Measurements from ENCODE around the gene N4BP3.
"Not testable (repeated sequence)": the region's sequence is repeated elsewhere in the genome, so short reads cannot be mapped to it uniquely, and the experiment has no call there.

N4BP3 gene

DNA sequence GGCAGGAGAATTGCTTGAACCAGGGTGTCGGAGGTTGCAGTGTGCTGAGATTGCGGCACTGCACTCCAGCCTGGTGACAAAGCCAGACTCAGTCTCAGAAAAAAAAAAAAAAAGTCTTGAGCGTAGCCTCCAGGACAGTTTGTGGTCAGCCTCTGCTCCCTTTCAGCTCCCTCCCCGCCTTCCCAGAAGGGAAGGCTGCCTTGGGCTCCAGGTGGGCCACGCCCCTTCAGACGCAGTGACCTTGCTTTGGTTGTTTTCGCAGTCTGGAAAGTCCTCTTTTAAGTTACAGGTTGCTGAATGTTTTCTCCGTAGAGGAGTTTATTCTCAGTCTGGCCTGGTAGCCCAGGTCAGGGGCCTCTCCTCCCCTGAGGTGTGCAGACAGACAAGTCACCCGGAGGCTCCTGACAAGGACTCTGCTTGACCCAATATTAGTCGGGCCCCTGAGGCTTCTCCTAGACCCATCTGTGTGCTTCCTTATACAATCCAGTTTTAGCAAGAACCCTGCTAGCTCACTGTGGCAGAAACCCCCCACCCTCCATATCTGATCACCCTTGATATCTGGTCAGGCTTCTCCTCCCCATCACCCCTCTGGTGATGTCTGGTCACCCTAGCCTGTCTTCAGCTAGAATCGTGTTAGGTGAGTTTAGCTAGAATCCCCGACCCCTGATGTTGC lies 31.6 kb upstream of the N4BP3 start:
- H3K4me3 ChIP-seq (replicated peaks; ENCODE audit: low read depth, low read length) = no peak overlapping the region
- DNase-seq (ENCODE audit: extremely low read depth, low read depth) = no peak
- TF ChIP-seq, protein P1, sequence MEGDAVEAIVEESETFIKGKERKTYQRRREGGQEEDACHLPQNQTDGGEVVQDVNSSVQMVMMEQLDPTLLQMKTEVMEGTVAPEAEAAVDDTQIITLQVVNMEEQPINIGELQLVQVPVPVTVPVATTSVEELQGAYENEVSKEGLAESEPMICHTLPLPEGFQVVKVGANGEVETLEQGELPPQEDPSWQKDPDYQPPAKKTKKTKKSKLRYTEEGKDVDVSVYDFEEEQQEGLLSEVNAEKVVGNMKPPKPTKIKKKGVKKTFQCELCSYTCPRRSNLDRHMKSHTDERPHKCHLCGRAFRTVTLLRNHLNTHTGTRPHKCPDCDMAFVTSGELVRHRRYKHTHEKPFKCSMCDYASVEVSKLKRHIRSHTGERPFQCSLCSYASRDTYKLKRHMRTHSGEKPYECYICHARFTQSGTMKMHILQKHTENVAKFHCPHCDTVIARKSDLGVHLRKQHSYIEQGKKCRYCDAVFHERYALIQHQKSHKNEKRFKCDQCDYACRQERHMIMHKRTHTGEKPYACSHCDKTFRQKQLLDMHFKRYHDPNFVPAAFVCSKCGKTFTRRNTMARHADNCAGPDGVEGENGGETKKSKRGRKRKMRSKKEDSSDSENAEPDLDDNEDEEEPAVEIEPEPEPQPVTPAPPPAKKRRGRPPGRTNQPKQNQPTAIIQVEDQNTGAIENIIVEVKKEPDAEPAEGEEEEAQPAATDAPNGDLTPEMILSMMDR (IDR thresholded peaks at IDR 0.05; ENCODE audit: low read depth, low read length, missing control alignments) = no peak

DNA sequence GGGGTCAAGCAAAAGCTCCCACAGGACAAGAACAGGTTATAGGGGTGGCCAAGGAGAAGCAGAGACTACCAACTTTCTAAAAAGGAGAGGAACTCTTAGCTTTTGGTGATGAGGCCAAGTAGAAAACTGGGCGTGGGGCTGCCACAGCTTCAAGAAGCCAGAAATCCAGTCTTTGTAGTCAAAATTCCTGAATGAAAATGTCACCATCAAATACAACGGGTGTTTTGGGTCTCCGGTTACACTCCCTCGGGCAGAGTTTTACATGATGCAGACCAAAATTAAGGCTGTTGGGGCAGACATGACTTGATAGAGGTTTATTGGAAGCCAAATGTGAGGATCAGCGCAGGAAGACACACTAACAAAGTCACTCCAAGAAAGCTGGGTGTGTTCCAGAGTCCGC lies 29.4 kb upstream of the N4BP3 start:
- TF ChIP-seq, protein P1 (IDR thresholded peaks at IDR 0.05; ENCODE audit: low read depth, low read length, missing control alignments) = no peak
- no peak overlapping the region for H3K4me3 ChIP-seq (replicated peaks; ENCODE audit: low read depth, low read length)
- DNase-seq (ENCODE audit: extremely low read depth, low read depth) = no peak

DNA sequence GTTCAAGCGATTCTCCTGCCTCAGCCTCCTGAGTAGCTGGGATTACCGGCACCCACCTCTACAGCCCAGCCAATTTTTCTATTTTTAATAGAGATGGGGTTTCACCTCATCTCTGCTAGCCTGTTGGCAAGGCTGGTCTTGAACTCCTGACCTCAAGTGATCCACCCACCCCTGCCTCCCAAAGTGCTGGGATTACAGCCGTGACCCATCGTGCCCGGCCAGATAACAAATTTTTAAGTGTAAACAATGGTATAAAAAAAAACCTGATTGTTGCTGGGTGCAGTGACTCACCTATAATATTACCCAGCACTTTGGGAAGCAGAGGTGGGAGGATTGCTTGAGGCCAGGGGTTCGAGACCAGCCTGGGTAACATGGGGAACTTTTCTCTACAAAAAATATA lies 28.0 kb upstream of the N4BP3 start:
- H3K4me3 ChIP-seq (replicated peaks; ENCODE audit: low read depth, low read length) = no peak overlapping the region
- TF ChIP-seq, protein P1 (IDR thresholded peaks at IDR 0.05; ENCODE audit: low read depth, low read length, missing control alignments) = no peak
- no peak for DNase-seq (ENCODE audit: extremely low read depth, low read depth)

DNA sequence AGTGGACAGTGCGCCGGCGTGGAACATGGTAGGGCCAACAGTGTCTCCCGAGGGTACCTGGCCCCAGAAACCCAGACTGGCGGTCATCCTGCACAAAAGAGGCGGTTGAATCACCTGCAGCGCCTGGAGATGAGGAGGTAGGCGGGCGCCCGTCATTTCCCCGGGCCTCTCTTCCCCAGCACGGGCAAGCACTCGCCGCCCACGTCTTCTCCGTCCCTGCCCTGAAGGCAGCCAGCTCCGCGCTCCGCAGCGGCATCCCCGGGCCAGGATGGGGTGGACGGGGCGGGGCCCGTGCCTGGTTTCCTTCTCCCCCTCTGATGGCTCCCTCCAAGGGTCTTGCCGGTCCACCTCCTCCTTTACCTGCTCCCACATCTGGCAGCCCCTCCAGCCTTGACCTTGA lies 27.1 kb upstream of the N4BP3 start:
- H3K4me3 ChIP-seq (replicated peaks; ENCODE audit: low read depth, low read length) = no peak overlapping the region
- no peak for DNase-seq (ENCODE audit: extremely low read depth, low read depth)
- TF ChIP-seq, protein P1 (IDR thresholded peaks at IDR 0.05; ENCODE audit: low read depth, low read length, missing control alignments) = no peak

DNA sequence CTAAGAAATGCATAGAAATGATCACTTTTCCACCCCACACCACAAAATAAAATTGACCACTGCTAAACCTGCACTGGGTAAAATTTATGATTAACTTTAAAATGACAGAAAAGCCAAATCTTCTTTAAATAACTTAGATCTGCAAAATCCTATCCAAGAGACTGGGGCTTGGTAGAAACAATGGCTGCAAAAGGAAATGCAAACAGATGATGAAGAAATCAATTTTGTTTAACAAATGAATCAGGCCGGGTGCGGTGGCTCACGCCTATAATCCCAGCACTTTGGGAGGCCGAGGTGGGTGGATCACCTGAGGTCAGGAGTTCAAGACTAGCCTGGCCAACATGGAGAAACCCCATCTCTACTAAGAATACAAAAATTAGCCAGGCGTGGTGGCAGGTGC lies 26.1 kb upstream of the N4BP3 start:
- not testable (repeated sequence) for DNase-seq (ENCODE audit: extremely low read depth, low read depth); H3K4me3 ChIP-seq (replicated peaks; ENCODE audit: low read depth, low read length)

DNA sequence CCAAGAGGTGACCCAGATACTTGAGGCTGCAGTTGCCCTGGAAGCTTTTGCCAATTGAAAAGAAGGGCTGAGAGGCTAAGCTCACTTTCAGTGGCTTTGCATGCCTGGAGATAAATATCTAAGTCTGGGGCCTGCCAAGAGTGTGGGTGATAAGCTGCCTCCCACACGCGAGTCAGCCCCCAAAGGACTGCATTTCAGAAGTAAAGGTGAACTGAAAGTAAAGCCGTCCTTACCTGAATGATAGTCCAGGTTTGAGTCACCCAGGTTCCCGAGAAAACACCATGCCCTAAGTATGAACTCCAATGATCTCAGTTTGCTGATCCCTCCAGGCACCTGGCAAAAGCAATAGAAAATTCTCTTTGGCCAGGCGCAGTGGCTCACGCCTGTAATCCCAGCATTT lies 22.5 kb upstream of the N4BP3 start:
- no peak overlapping the region for H3K4me3 ChIP-seq (replicated peaks; ENCODE audit: low read depth, low read length)
- TF ChIP-seq, protein P1 (IDR thresholded peaks at IDR 0.05; ENCODE audit: low read depth, low read length, missing control alignments) = no peak
- no peak for DNase-seq (ENCODE audit: extremely low read depth, low read depth)

DNA sequence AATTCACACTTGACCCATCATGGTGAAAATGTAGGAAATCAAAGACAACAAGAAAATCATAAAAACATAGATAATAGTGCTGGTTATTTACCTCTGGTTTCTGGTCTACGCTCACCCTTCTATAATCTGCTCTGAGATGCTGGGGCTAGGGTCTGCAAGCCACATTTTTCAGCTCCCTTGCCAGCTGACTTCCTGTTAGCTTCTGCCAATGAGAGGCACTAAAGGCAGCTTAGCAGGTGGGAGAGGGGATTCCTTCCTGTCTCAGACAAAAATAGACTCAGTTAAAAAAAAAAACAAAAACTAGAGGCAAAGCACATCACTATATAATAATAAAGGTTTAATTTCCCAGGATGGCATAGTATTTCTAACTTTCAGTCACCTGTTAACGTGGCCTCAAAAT lies 20.2 kb upstream of the N4BP3 start:
- TF ChIP-seq, protein P1 (IDR thresholded peaks at IDR 0.05; ENCODE audit: low read depth, low read length, missing control alignments) = no peak
- no peak for DNase-seq (ENCODE audit: extremely low read depth, low read depth)
- no peak overlapping the region for H3K4me3 ChIP-seq (replicated peaks; ENCODE audit: low read depth, low read length)

All from HFF-Myc (cell line).